DMS114 treated with DMSO at 0.1 percent for 48 hours (cell line): Measurements from ENCODE around the gene SMARCD1.
A peak's percentile ranks its signal among the peaks of the same experiment; 100 is the strongest.

Source experiments
- DNase-seq: peaks from one replicate; lab custom pipeline; 2025; ENCODE audit not compliant: unreplicated experiment; lab: John Stamatoyannopoulos, UW

The SMARCD1 gene

GRCh38 chr12:50103767-50104321, 18.7 kb downstream of the SMARCD1 start, which contains the start of gene GPD1:
Gene GPD1, plus strand, starts transcription at chr12:50104008. Its CDS starts 43 bp downstream, at chr12:50104051.
- no peak for DNase-seq

GRCh38 chr12:50104417-50105366, 19.6 kb downstream of the SMARCD1 start:
- no peak for DNase-seq

GRCh38 chr12:50105913-50106450, 20.8 kb downstream of the SMARCD1 start:
- DNase-seq, result no peak

GRCh38 chr12:50106907-50107306, 21.8 kb downstream of the SMARCD1 start:
- DNase-seq, result no peak

- no peak for DNase-seq
Measured at GRCh38 chr12:50107416-50108268, 22.5 kb downstream of the SMARCD1 start.

GRCh38 chr12:50109319-50109718, 24.2 kb downstream of the SMARCD1 start:
- no peak for DNase-seq

- no peak for DNase-seq
Measured at GRCh38 chr12:50110127-50110761, 25.1 kb downstream of the SMARCD1 start.

- DNase-seq, result no peak
Measured at GRCh38 chr12:50110762-50111351, 25.7 kb downstream of the SMARCD1 start.

- no peak for DNase-seq
Measured at GRCh38 chr12:50111395-50111692, 26.2 kb downstream of the SMARCD1 start.

- peak; percentile 99 for DNase-seq
Measured at GRCh38 chr12:50111693-50112455, 26.7 kb downstream of the SMARCD1 start, which contains the start of gene COX14. Gene COX14, plus strand, starts transcription at chr12:50112236. Its CDS starts 7,808 bp downstream, at chr12:50120044.

- DNase-seq, result peak; percentile 64
Measured at GRCh38 chr12:50112456-50113218, 27.5 kb downstream of the SMARCD1 start.

- DNase-seq, result no peak
Measured at GRCh38 chr12:50117057-50117622, 32.0 kb downstream of the SMARCD1 start.

GRCh38 chr12:50119387-50119786, 34.2 kb downstream of the SMARCD1 start:
- DNase-seq, result no peak

- no peak for DNase-seq
Measured at GRCh38 chr12:50120521-50120920, 35.4 kb downstream of the SMARCD1 start.

- DNase-seq, result no peak
Measured at GRCh38 chr12:50120953-50121352, 35.8 kb downstream of the SMARCD1 start.

- DNase-seq, result no peak
Measured at GRCh38 chr12:50121641-50122040, 36.5 kb downstream of the SMARCD1 start.

- no peak for DNase-seq
Measured at GRCh38 chr12:50123203-50123602, 38.1 kb downstream of the SMARCD1 start.

GRCh38 chr12:50127546-50127945, 42.4 kb downstream of the SMARCD1 start:
- no peak for DNase-seq
